DMS 273 (cell line): Measurements from ENCODE around the gene SDC4.

Experiments used
- DNase-seq: peaks from one replicate; lab custom pipeline; 2025; ENCODE audit not compliant: unreplicated experiment; lab: John Stamatoyannopoulos, UW

Gene SDC4

GRCh38 chr20:45301824-45302271, 46.4 kb downstream of the SDC4 start:
- no peak for DNase-seq

GRCh38 chr20:45300961-45301360, 47.3 kb downstream of the SDC4 start:
- DNase-seq, result peak; percentile 78

- DNase-seq, result no peak
These were observed 48.4 kb downstream of the SDC4 start for GRCh38 chr20:45299786-45300185.

GRCh38 chr20:45297786-45298497, 50.3 kb downstream of the SDC4 start:
- DNase-seq, result no peak

- no peak for DNase-seq
These were observed 53.6 kb downstream of the SDC4 start for GRCh38 chr20:45294659-45295058.

GRCh38 chr20:45294003-45294368, 54.2 kb downstream of the SDC4 start:
- DNase-seq, result no peak

- DNase-seq, result peak; percentile 93
These were observed 54.9 kb downstream of the SDC4 start for GRCh38 chr20:45293041-45294002.

- DNase-seq, result no peak
These were observed 55.9 kb downstream of the SDC4 start for GRCh38 chr20:45292343-45292742.

- no peak for DNase-seq
These were observed 56.7 kb downstream of the SDC4 start for GRCh38 chr20:45291526-45291925.

GRCh38 chr20:45290677-45291355, 57.4 kb downstream of the SDC4 start:
- peak; percentile 94 for DNase-seq

- no peak for DNase-seq
These were observed 58.1 kb downstream of the SDC4 start for GRCh38 chr20:45289942-45290676.

GRCh38 chr20:45288860-45289259, 59.4 kb downstream of the SDC4 start:
- DNase-seq, result no peak

GRCh38 chr20:45288376-45288775, 59.8 kb downstream of the SDC4 start:
- no peak for DNase-seq

GRCh38 chr20:45283551-45284057, 64.6 kb downstream of the SDC4 start:
- no peak for DNase-seq

GRCh38 chr20:45282700-45283550, 65.3 kb downstream of the SDC4 start:
- no peak for DNase-seq

GRCh38 chr20:45279992-45280391, 68.2 kb downstream of the SDC4 start:
- DNase-seq, result no peak

- no peak for DNase-seq
These were observed 72.9 kb downstream of the SDC4 start for GRCh38 chr20:45275338-45275737.
